K562 (cell line): ENCODE data around the gene ELOF1. TPM values are rescaled to one million over a fixed set of nuclear protein-coding genes. Genes with fewer than 3 reads are reported as not detected.
A peak's percentile ranks its signal among the peaks of the same experiment; 100 is the strongest.

Source experiments
- ADNP ChIP-seq: fragments of 200-800 bp; sonication (Bioruptor generic); IDR thresholded peaks from 2 replicates; pipeline ENCODE4 v1.6.1; 2016; ENCODE audit warnings: missing genetic modification characterization, missing compliant biosample characterization
- BCOR ChIP-seq: fragments of 450-650 bp; IDR thresholded peaks from 2 replicates; pipeline ENCODE4 v1.6.1; 2016
- BRD4 ChIP-seq: fragments of 200-600 bp; sonication (generic); IDR thresholded peaks from 2 replicates; pipeline ENCODE4 v1.6.1; 2017; ENCODE audit warnings: inconsistent platforms
- CBX1 ChIP-seq: sonication (generic); IDR thresholded peaks from 2 replicates; pipeline ENCODE4 v1.6.1; 2016; ENCODE audit warnings: antibody characterized with exemption, low read depth, mild to moderate bottlenecking
- ELF4 ChIP-seq: fragments of 450-650 bp; formaldehyde crosslinking; IDR thresholded peaks from 2 replicates; pipeline ENCODE4 v1.4.0; 2022; ENCODE audit warnings: missing genetic modification characterization
- FOXO4 ChIP-seq: fragments of 450-650 bp; formaldehyde crosslinking; IDR thresholded peaks from 2 replicates; pipeline ENCODE4 v1.4.0; 2020; ENCODE audit warnings: mild to moderate bottlenecking, moderate library complexity
- HDAC2 ChIP-seq: fragments of 450-650 bp; IDR thresholded peaks from 2 replicates; pipeline ENCODE4 v1.6.1; 2016; ENCODE audit warnings: mild to moderate bottlenecking
- KDM1A ChIP-seq, 2 experiments: fragments of 450-650 bp; IDR thresholded peaks; 2 replicates each; pipeline ENCODE4 v1.6.1; 2016; ENCODE audit warnings: mild to moderate bottlenecking in 2 of 2
- NCOA4 ChIP-seq: fragments of 450-650 bp; IDR thresholded peaks from 2 replicates; pipeline ENCODE4 v1.6.1; 2018; ENCODE audit warnings: mild to moderate bottlenecking; ENCODE audit not compliant: partially characterized antibody
- PHF20 ChIP-seq: fragments of 450-650 bp; IDR thresholded peaks from 2 replicates; pipeline ENCODE4 v1.6.1; 2018; ENCODE audit not compliant: partially characterized antibody
- RFX7 ChIP-seq: fragments of 250-450 bp; sonication (Bioruptor Pico); IDR thresholded peaks from 2 replicates; pipeline ENCODE4 v1.5.1; 2021; ENCODE audit warnings: mild to moderate bottlenecking
- SMARCA5 ChIP-seq: fragments of 450-650 bp; IDR thresholded peaks from 2 replicates; pipeline ENCODE4 v1.6.1; 2016
- TFAP4 ChIP-seq: sonication (generic); formaldehyde crosslinking; IDR thresholded peaks from 2 replicates; pipeline ENCODE4 v1.8.0; 2022; ENCODE audit warnings: missing genetic modification reagents, mild to moderate bottlenecking, moderate library complexity, borderline replicate concordance
- ZBTB33 ChIP-seq: sonication (generic); formaldehyde crosslinking; IDR thresholded peaks from 2 replicates; pipeline ENCODE4 v1.8.1; 2023; ENCODE audit warnings: mild to moderate bottlenecking, missing genetic modification reagents
- ZNF121 ChIP-seq: sonication (generic); formaldehyde crosslinking; conservative IDR thresholded peaks from 2 replicates; pipeline ENCODE4 v1.8.0; 2022; ENCODE audit warnings: missing genetic modification reagents
- ZNF444 ChIP-seq: fragments of 250-450 bp; sonication (Bioruptor Pico); IDR thresholded peaks from 2 replicates; pipeline ENCODE4 v1.4.0; 2020; ENCODE audit warnings: mild to moderate bottlenecking, moderate library complexity
- ZNF589 ChIP-seq: fragments of 200-800 bp; sonication (Bioruptor generic); IDR thresholded peaks from 2 replicates; pipeline ENCODE4 v1.6.1; 2016; ENCODE audit warnings: low read depth, missing genetic modification characterization, missing compliant biosample characterization
- ZSCAN29 ChIP-seq: fragments of 450-650 bp; IDR thresholded peaks from 2 replicates; pipeline ENCODE4 v1.6.1; 2017
- polyA plus RNA-seq, 8 experiments: library from polyadenylated mRNA; depleted of rRNA in 4 of 8; stranded (reverse) in 5 of 8; unstranded in 3 of 8; fragments of >200 nt; fragmentation: Nextera tagmentation in 2 of 8; fragmentation: Illumina TruSeq in 1 of 8; extraction: Ambion mirVana in 2 of 8; extraction: Trizol in 1 of 8; gene quantifications; 2 replicates each; pipeline versions ENCODE4 v1.2.1 to v1.2.3, GENCODE V29; 2011 to 2014; ENCODE audit warnings: inconsistent platforms in 1 of 8, missing spikeins in 1 of 8
- total RNA-seq, 7 experiments: library from RNA; depleted of rRNA in 6 of 7; stranded (reverse); fragments of >200 nt in 6 of 7; fragmentation: Illumina TruSeq in 2 of 7; extraction: Trizol in 2 of 7; gene quantifications; 2 replicates each; pipeline versions ENCODE4 v1.2.1 to v1.2.3, GENCODE V29; 2011 to 2021; ENCODE audit warnings: low replicate concordance in 1 of 7
- TF ChIP-seq, protein P1 (sequence below): IDR thresholded peaks from 2 replicates; pipeline ENCODE4 v1.6.1; 2014; ENCODE audit warnings: antibody characterized with exemption
- TF ChIP-seq, protein P2 (sequence below): fragments of 250-450 bp; sonication (Bioruptor Pico); IDR thresholded peaks from 2 replicates; pipeline ENCODE4 v1.8.0; 2022; ENCODE audit warnings: inconsistent platforms, mild to moderate bottlenecking, moderate library complexity, borderline replicate concordance
- TF ChIP-seq, protein P3 (sequence below): fragments of 250-450 bp; sonication (Bioruptor Pico); IDR thresholded peaks from 2 replicates; pipeline ENCODE4 v1.5.0; 2020; ENCODE audit warnings: mild to moderate bottlenecking, borderline replicate concordance

The ELOF1 gene
- total and polyA plus RNA-seq, 9 of the 15 experiments (the other 6 are each of a cell fraction or from before 2014, with no cell fraction given) = 16.7 to 147 (median 74.2) TPM

GRCh38 chr19:11541238-11541637, 17.8 kb downstream of the ELOF1 start (continued):
- TF ChIP-seq, protein P1, sequence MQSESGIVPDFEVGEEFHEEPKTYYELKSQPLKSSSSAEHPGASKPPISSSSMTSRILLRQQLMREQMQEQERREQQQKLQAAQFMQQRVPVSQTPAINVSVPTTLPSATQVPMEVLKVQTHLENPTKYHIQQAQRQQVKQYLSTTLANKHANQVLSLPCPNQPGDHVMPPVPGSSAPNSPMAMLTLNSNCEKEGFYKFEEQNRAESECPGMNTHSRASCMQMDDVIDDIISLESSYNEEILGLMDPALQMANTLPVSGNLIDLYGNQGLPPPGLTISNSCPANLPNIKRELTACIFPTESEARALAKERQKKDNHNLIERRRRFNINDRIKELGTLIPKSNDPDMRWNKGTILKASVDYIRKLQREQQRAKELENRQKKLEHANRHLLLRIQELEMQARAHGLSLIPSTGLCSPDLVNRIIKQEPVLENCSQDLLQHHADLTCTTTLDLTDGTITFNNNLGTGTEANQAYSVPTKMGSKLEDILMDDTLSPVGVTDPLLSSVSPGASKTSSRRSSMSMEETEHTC = no peak
- TF ChIP-seq ZNF589 (CRISPR knock-in tag) (no peak), TFAP4 (CRISPR knock-in tag) (peak; percentile 79; the same call in 1 of the 2 replicates), SMARCA5 (peak; percentile 90), FOXO4 (CRISPR knock-in tag) (no peak), ADNP (tag) (peak; percentile 93), KDM1A (IDR thresholded peaks at IDR 0.05) (peak; percentile 91 to 94), ZBTB33 (peak; percentile 58; the same call in 1 of the 2 replicates), NCOA4 (no peak), HDAC2 (peak; percentile 91), CBX1 (peak; percentile 72; the same call in 1 of the 2 replicates), ZNF121 (CRISPR knock-in tag) (peak; percentile 49), ELF4 (no peak), ZNF444 (no peak), PHF20 (peak; percentile 64), RFX7 (no peak), ZSCAN29 (no peak), BRD4 (no peak), BCOR (peak; percentile 99)
- TF ChIP-seq, protein P2, sequence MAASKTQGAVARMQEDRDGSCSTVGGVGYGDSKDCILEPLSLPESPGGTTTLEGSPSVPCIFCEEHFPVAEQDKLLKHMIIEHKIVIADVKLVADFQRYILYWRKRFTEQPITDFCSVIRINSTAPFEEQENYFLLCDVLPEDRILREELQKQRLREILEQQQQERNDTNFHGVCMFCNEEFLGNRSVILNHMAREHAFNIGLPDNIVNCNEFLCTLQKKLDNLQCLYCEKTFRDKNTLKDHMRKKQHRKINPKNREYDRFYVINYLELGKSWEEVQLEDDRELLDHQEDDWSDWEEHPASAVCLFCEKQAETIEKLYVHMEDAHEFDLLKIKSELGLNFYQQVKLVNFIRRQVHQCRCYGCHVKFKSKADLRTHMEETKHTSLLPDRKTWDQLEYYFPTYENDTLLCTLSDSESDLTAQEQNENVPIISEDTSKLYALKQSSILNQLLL (CRISPR knock-in tag) = no peak
- TF ChIP-seq, protein P3, sequence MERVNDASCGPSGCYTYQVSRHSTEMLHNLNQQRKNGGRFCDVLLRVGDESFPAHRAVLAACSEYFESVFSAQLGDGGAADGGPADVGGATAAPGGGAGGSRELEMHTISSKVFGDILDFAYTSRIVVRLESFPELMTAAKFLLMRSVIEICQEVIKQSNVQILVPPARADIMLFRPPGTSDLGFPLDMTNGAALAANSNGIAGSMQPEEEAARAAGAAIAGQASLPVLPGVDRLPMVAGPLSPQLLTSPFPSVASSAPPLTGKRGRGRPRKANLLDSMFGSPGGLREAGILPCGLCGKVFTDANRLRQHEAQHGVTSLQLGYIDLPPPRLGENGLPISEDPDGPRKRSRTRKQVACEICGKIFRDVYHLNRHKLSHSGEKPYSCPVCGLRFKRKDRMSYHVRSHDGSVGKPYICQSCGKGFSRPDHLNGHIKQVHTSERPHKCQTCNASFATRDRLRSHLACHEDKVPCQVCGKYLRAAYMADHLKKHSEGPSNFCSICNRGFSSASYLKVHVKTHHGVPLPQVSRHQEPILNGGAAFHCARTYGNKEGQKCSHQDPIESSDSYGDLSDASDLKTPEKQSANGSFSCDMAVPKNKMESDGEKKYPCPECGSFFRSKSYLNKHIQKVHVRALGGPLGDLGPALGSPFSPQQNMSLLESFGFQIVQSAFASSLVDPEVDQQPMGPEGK (CRISPR knock-in tag) = no peak
- TF ChIP-seq, all 486 proteins: peak for 18
